Loucy (cell line): ENCODE data around the gene TXNDC11.

Source experiments
- CTCF ChIP-seq: fragments of 200-600 bp; sonication (generic); conservative IDR thresholded peaks from 2 replicates; pipeline ENCODE4 v1.5.1; 2014; ENCODE audit warnings: mild to moderate bottlenecking, antibody characterized with exemption, low read length
- EZH2phosphoT487 ChIP-seq: fragments of 200-600 bp; IDR thresholded peaks from 2 replicates; pipeline ENCODE4 v1.6.1; 2018; ENCODE audit warnings: antibody characterized with exemption, mild to moderate bottlenecking, moderate library complexity, borderline replicate concordance

GRCh38 chr16:11736903-11737302, 5.8 kb downstream of the TXNDC11 start:
- TF ChIP-seq CTCF (no peak), EZH2phosphoT487 (no peak)
